Sigmoid colon (tissue), 4 donors: ENCODE results near the gene DHRS3.

Experiments
- POLR2A ChIP-seq, 2 donors: fragments of 450-650 bp; IDR thresholded peaks; one replicate each; pipeline ENCODE4 v1.6.1; 2016; ENCODE audit warnings: antibody characterized with exemption in 2 of 2, mild to moderate bottlenecking in 2 of 2, moderate library complexity in 2 of 2
- POLR2AphosphoS5 ChIP-seq, 4 donors: sonication (generic); formaldehyde crosslinking; IDR thresholded peaks; one replicate each; pipeline ENCODE4 v1.6.1; 2017; ENCODE audit warnings: antibody characterized with exemption in 4 of 4
- TF ChIP-seq, protein P1 (sequence below), 4 experiments: fragments of 450-650 bp in 3 of 4; fragments of 200-600 bp in 1 of 4; IDR thresholded peaks; one replicate each; pipeline ENCODE4 v1.5.1; 2016 to 2019; ENCODE audit warnings: antibody characterized with exemption in 4 of 4, mild to moderate bottlenecking in 3 of 4, moderate library complexity in 2 of 4

- TF ChIP-seq, protein P1, sequence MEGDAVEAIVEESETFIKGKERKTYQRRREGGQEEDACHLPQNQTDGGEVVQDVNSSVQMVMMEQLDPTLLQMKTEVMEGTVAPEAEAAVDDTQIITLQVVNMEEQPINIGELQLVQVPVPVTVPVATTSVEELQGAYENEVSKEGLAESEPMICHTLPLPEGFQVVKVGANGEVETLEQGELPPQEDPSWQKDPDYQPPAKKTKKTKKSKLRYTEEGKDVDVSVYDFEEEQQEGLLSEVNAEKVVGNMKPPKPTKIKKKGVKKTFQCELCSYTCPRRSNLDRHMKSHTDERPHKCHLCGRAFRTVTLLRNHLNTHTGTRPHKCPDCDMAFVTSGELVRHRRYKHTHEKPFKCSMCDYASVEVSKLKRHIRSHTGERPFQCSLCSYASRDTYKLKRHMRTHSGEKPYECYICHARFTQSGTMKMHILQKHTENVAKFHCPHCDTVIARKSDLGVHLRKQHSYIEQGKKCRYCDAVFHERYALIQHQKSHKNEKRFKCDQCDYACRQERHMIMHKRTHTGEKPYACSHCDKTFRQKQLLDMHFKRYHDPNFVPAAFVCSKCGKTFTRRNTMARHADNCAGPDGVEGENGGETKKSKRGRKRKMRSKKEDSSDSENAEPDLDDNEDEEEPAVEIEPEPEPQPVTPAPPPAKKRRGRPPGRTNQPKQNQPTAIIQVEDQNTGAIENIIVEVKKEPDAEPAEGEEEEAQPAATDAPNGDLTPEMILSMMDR (IDR thresholded peaks at IDR 0.05): no peak
- TF ChIP-seq POLR2AphosphoS5 (IDR thresholded peaks at IDR 0.05): no peak
- TF ChIP-seq POLR2A (IDR thresholded peaks at IDR 0.05): no peak
These were observed 33.0 kb downstream of the DHRS3 start for GRCh38 chr1:12584900-12585525.
